CD14-positive monocyte (primary cell): ENCODE data around the gene CHRM4. TPM values are rescaled to one million over a fixed set of nuclear protein-coding genes. Genes with fewer than 3 reads are reported as not detected.

Experiments
- DNase-seq, 3 donors: peaks; one replicate each; pipeline ENCODE4 v3.0.0-alpha.2; 2011 to 2022
- H2AFZ ChIP-seq: 2 replicates; pipeline ENCODE4 v1.6.0; 2012; ENCODE audit warnings: mild to moderate bottlenecking, low read depth, low read length, inconsistent platforms; ENCODE audit not compliant: insufficient read depth, poor library complexity, severe bottlenecking
- H3K27ac ChIP-seq, 2 donors: 1 replicate in 1 of 2; 2 replicates in 1 of 2; pipeline ENCODE4 v1.5.1; 2012 to 2013; ENCODE audit warnings: low read length in 2 of 2, control low read depth in 1 of 2, inconsistent platforms in 1 of 2, low read depth in 1 of 2, mild to moderate bottlenecking in 1 of 2
- H3K27me3 ChIP-seq, 2 donors: one replicate each; pipeline versions ENCODE4 v1.6.0 to v1.6.1; 2011 to 2013; ENCODE audit warnings: low read length in 2 of 2; ENCODE audit not compliant: control insufficient read depth in 2 of 2, insufficient read depth in 2 of 2
- H3K36me3 ChIP-seq, 2 donors: replicated peaks in 1 of 2; 1 replicate in 1 of 2; 2 replicates in 1 of 2; pipeline versions ENCODE4 v1.5.1 to v1.6.1; 2012 to 2013; ENCODE audit warnings: low read length in 2 of 2, control low read depth in 1 of 2, inconsistent platforms in 1 of 2, mild to moderate bottlenecking in 1 of 2; ENCODE audit not compliant: insufficient read depth in 2 of 2, control insufficient read depth in 1 of 2
- H3K4me1 ChIP-seq, 2 donors: 1 replicate in 1 of 2; 2 replicates in 1 of 2; pipeline versions ENCODE4 v1.5.1 to v1.6.1; 2012 to 2013; ENCODE audit warnings: low read length in 2 of 2, control low read depth in 1 of 2, inconsistent platforms in 1 of 2, mild to moderate bottlenecking in 1 of 2, moderate library complexity in 1 of 2; ENCODE audit not compliant: insufficient read depth in 2 of 2, control insufficient read depth in 1 of 2
- H3K4me2 ChIP-seq: replicated peaks from 2 replicates; pipeline ENCODE3; 2012; ENCODE audit warnings: low read length, moderate library complexity, mild to moderate bottlenecking; ENCODE audit not compliant: poor library complexity, severe bottlenecking; ENCODE audit errors: extremely low read depth
- H3K4me3 ChIP-seq, 3 experiments: fragments of 200-600 bp in 1 of 3; sonication (generic) in 1 of 3; replicated peaks in 1 of 3; 1 replicate in 2 of 3; 2 replicates in 1 of 3; pipeline ENCODE4 v1.5.1; 2011 to 2013; ENCODE audit warnings: low read length in 3 of 3, mild to moderate bottlenecking in 3 of 3, control low read depth in 2 of 3, low read depth in 2 of 3, inconsistent platforms in 1 of 3, moderate library complexity in 1 of 3
- H3K79me2 ChIP-seq: 2 replicates; pipeline ENCODE4 v1.6.0; 2012; ENCODE audit warnings: mild to moderate bottlenecking, control low read depth, inconsistent platforms, low read length, moderate library complexity; ENCODE audit not compliant: insufficient read depth
- H3K9ac ChIP-seq: 2 replicates; pipeline ENCODE4 v1.6.0; 2017; ENCODE audit warnings: low read length, mild to moderate bottlenecking; ENCODE audit not compliant: insufficient read depth, poor library complexity, severe bottlenecking
- H3K9me3 ChIP-seq, 2 donors: replicated peaks in 1 of 2; 1 replicate in 1 of 2; 2 replicates in 1 of 2; pipeline versions ENCODE4 v1.5.1 to v1.6.1; 2012 to 2013; ENCODE audit warnings: low read length in 2 of 2, control low read depth in 1 of 2; ENCODE audit not compliant: control insufficient read depth in 1 of 2, insufficient read depth in 1 of 2
- H4K20me1 ChIP-seq: 2 replicates; pipeline ENCODE4 v1.6.0; 2012; ENCODE audit warnings: mild to moderate bottlenecking, low read length, control low read depth, moderate library complexity; ENCODE audit not compliant: insufficient read depth
- H3K27ac Mint-ChIP-seq, 7 donors: one replicate each; pipeline ENCODE4 v1.8.0; 2020; ENCODE audit warnings: mild to moderate bottlenecking in 7 of 7, mixed read lengths in 7 of 7, moderate library complexity in 6 of 7, inconsistent platforms in 2 of 7
- H3K27me3 Mint-ChIP-seq, 3 donors: one replicate each; pipeline ENCODE4 v1.8.0; 2021 to 2022; ENCODE audit warnings: low read depth in 3 of 3, mild to moderate bottlenecking in 3 of 3, mixed read lengths in 3 of 3, moderate library complexity in 3 of 3, inconsistent platforms in 1 of 3
- H3K36me3 Mint-ChIP-seq, 2 donors: one replicate each; pipeline ENCODE4 v1.8.0; 2020; ENCODE audit warnings: mixed read lengths in 2 of 2, inconsistent platforms in 1 of 2, mild to moderate bottlenecking in 1 of 2
- H3K4me1 Mint-ChIP-seq: one replicate; pipeline ENCODE4 v1.8.0; 2020; ENCODE audit warnings: mild to moderate bottlenecking, mixed read lengths
- H3K4me3 Mint-ChIP-seq, 2 donors: one replicate each; pipeline ENCODE4 v1.8.0; 2020; ENCODE audit warnings: mild to moderate bottlenecking in 2 of 2, mixed read lengths in 2 of 2, moderate library complexity in 1 of 2
- H3K9me3 Mint-ChIP-seq, 7 donors: one replicate each; pipeline ENCODE4 v1.8.0; 2020 to 2022; ENCODE audit warnings: mixed read lengths in 7 of 7, mild to moderate bottlenecking in 6 of 7, moderate library complexity in 6 of 7, inconsistent platforms in 2 of 7
- WGBS: methylation state at CpG from one replicate; pipeline ENCODE4 v1.1.5; 2013; ENCODE audit warnings: missing lambda C conversion rate; ENCODE audit not compliant: insufficient coverage; 5-methylcytosine and 5-hydroxymethylcytosine counted together
- intact Hi-C, 2 donors: fragments of 100-400 bp; cut with micrococcal nuclease; formaldehyde crosslinking; loops; one replicate each; pipeline versions ENCODE4 v1.15.0 to v1.15.1; 2023
- polyA plus RNA-seq, 3 donors: library from polyadenylated mRNA; depleted of rRNA in 1 of 3; unstranded in 2 of 3; stranded (reverse) in 1 of 3; fragments of 300-500 nt in 2 of 3; fragments of >200 nt in 1 of 3; fragmentation: Illumina TruSeq in 2 of 3; gene quantifications; 1 replicate in 2 of 3; 2 replicates in 1 of 3; pipeline ENCODE4 v1.2.3, GENCODE V29; 2012 to 2021
- TF ChIP-seq, protein P1 (sequence below): fragments of 200-600 bp; IDR thresholded peaks from one replicate; pipeline ENCODE4 v1.8.0; 2022; ENCODE audit warnings: antibody characterized with exemption, mild to moderate bottlenecking

Gene CHRM4
- polyA plus RNA-seq, 3 donors: 0.15 to 0.57 TPM; not detected in 1

DNA sequence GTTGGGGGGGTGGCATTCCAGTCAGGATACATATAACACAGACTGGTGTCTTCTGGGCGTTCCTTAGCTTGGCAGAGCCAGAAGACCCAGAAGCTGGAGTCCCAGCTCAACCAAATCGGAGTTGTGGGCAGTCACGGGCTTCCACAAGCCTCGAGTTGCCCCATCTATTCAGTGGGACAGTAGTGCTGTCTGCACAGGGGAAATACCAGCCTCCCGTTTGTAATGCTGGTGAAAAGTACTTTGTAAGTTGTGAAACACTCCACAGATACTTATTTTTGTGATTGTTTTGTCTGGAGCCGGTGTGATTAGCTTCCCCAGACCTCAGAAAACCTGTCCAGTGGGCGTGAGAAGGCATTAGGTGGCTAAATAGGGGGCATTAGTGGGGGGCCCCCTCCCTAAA is 30.7 kb downstream of the CHRM4 start:
- Histone ChIP-seq H2AFZ (no peak overlapping the region), H3K27ac (peak overlapping the region; percentile 79 to 95), H3K9me3 (no peaks in the 10 kb centered on the region), H3K4me2 (peak overlapping the region; percentile 70), H4K20me1 (peaks cover 98% of the 10 kb centered on the region), H3K4me1 (peaks cover 66 to 90% of the 10 kb centered on the region in 2 donors), H3K27me3 (no peaks in the 10 kb centered on the region), H3K36me3 (peaks cover 25 to 31% of the 10 kb centered on the region in 2 donors), H3K79me2 (peaks cover 100% of the 10 kb centered on the region), H3K4me3 (peak overlapping the region in 2 of 3 experiments; percentile 29 to 64), H3K9ac (peak overlapping the region; percentile 82)
- WGBS: 33% methylated on average over 3 of the region's 7 CpGs
- no peaks in the 10 kb centered on the region for H3K9me3 Mint-ChIP-seq
- DNase-seq: peak; percentile 64 to 77 (median 74)
- TF ChIP-seq, protein P1, sequence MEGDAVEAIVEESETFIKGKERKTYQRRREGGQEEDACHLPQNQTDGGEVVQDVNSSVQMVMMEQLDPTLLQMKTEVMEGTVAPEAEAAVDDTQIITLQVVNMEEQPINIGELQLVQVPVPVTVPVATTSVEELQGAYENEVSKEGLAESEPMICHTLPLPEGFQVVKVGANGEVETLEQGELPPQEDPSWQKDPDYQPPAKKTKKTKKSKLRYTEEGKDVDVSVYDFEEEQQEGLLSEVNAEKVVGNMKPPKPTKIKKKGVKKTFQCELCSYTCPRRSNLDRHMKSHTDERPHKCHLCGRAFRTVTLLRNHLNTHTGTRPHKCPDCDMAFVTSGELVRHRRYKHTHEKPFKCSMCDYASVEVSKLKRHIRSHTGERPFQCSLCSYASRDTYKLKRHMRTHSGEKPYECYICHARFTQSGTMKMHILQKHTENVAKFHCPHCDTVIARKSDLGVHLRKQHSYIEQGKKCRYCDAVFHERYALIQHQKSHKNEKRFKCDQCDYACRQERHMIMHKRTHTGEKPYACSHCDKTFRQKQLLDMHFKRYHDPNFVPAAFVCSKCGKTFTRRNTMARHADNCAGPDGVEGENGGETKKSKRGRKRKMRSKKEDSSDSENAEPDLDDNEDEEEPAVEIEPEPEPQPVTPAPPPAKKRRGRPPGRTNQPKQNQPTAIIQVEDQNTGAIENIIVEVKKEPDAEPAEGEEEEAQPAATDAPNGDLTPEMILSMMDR: no peak
- H3K27me3 Mint-ChIP-seq: peaks cover 0 to 5% (median 3%) of the 10 kb centered on the region in 3 donors
- H3K27ac Mint-ChIP-seq: peak overlapping the region; percentile 92 to 98 (median 96)
- peaks cover 23 to 42% of the 10 kb centered on the region in 2 donors for H3K36me3 Mint-ChIP-seq
- intact Hi-C loops: no loop called here
- H3K4me1 Mint-ChIP-seq: peaks cover 72% of the 10 kb centered on the region
- peak overlapping the region; percentile 70 to 71 for H3K4me3 Mint-ChIP-seq

DNA sequence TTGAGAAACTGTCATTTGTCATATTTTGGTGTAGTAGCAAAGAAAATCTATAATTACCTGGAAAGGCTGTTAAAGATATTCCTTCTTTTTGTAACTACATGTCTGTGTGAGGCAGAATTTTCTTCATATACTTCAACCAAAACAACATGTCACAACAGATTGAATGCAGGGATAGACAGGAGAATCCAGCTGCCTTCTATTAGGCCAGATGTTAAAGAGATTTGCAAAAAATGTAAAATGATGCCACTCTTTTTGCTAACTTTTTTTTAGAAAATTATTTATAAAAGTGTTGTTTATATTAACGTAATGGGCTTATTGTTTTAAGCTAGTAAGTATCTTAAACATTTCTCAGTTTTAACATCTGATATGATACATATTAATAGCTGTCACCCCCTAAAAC is 31.6 kb downstream of the CHRM4 start:
- H3K27ac ChIP-seq: peak overlapping the region; percentile 79 to 95
- no CpG with 5 or more reads among the region's 1 CpG for WGBS

More for the DNA sequence above, 31.6 kb downstream of the CHRM4 start:
- no peak for DNase-seq
- no peak overlapping the region for H3K4me2 ChIP-seq
- H3K79me2 ChIP-seq: peaks cover 100% of the 10 kb centered on the region
- peaks cover 17 to 22% of the 10 kb centered on the region in 2 donors for H3K36me3 ChIP-seq
- Mint-ChIP-seq H3K36me3 (peaks cover 21 to 40% of the 10 kb centered on the region in 2 donors), H3K27ac (peak overlapping the region; percentile 92 to 98 (median 96)), H3K9me3 (no peaks in the 10 kb centered on the region), H3K4me1 (peaks cover 75% of the 10 kb centered on the region), H3K27me3 (peaks cover 0 to 4% (median 3%) of the 10 kb centered on the region in 3 donors), H3K4me3 (no peak overlapping the region)
- H3K9me3 ChIP-seq: no peaks in the 10 kb centered on the region
- no peaks in the 10 kb centered on the region for H3K27me3 ChIP-seq
- intact Hi-C loops: no loop called here
- no peak overlapping the region for H2AFZ ChIP-seq
- TF ChIP-seq, protein P1: no peak
- H3K9ac ChIP-seq: no peak overlapping the region
- peaks cover 68 to 91% of the 10 kb centered on the region in 2 donors for H3K4me1 ChIP-seq
- H3K4me3 ChIP-seq: no peak overlapping the region
- H4K20me1 ChIP-seq: peaks cover 98% of the 10 kb centered on the region
